HepG2 (cell line): ENCODE data around the gene TEKT3. TPM values are rescaled to one million over a fixed set of nuclear protein-coding genes. Genes with fewer than 3 reads are reported as not detected.

Source experiments
- ETV6 ChIP-seq: sonication (generic); formaldehyde crosslinking; conservative IDR thresholded peaks from 2 replicates; pipeline ENCODE4 v1.4.0; 2020; ENCODE audit warnings: missing genetic modification reagents
- GFI1 ChIP-seq: sonication (generic); formaldehyde crosslinking; IDR thresholded peaks from 2 replicates; pipeline ENCODE4 v1.5.0; 2020; ENCODE audit warnings: missing genetic modification reagents, mild to moderate bottlenecking, borderline replicate concordance
- KLF12 ChIP-seq: sonication (generic); formaldehyde crosslinking; IDR thresholded peaks from 2 replicates; pipeline ENCODE4 v1.4.0; 2020; ENCODE audit warnings: missing genetic modification reagents, borderline replicate concordance
- MLLT10 ChIP-seq: sonication (generic); formaldehyde crosslinking; IDR thresholded peaks from 2 replicates; pipeline ENCODE4 v1.4.0; 2020; ENCODE audit warnings: missing genetic modification reagents
- TEAD2 ChIP-seq: sonication (generic); formaldehyde crosslinking; IDR thresholded peaks from 2 replicates; pipeline ENCODE4 v1.9.0; 2021; ENCODE audit warnings: missing genetic modification reagents
- TRIM24 ChIP-seq: sonication (generic); formaldehyde crosslinking; IDR thresholded peaks from 2 replicates; pipeline ENCODE4 v1.8.0; 2022; ENCODE audit warnings: mild to moderate bottlenecking, missing genetic modification reagents
- XBP1 ChIP-seq: sonication (generic); formaldehyde crosslinking; IDR thresholded peaks from 2 replicates; pipeline ENCODE4 v1.5.0; 2020; ENCODE audit warnings: missing genetic modification reagents
- YY1 ChIP-seq: IDR thresholded peaks from 2 replicates; pipeline ENCODE4 v1.6.1; 2011; ENCODE audit warnings: low read length, low read depth, moderate library complexity, mild to moderate bottlenecking; ENCODE audit not compliant: insufficient read depth, insufficient replicate concordance
- ZNF263 ChIP-seq: sonication (generic); formaldehyde crosslinking; IDR thresholded peaks from 2 replicates; pipeline ENCODE4 v1.4.0; 2020; ENCODE audit warnings: missing genetic modification reagents
- ZNF552 ChIP-seq: sonication (generic); formaldehyde crosslinking; IDR thresholded peaks from 2 replicates; pipeline ENCODE4 v1.9.0; 2022; ENCODE audit warnings: missing genetic modification reagents, mild to moderate bottlenecking, borderline replicate concordance
- ZNF563 ChIP-seq: sonication (generic); formaldehyde crosslinking; IDR thresholded peaks from 2 replicates; pipeline ENCODE4 v1.8.0; 2022; ENCODE audit warnings: mild to moderate bottlenecking, moderate library complexity, missing genetic modification reagents
- polyA plus RNA-seq, 8 experiments: library from polyadenylated mRNA; depleted of rRNA in 3 of 8; stranded (reverse) in 7 of 8; unstranded in 1 of 8; fragments of >200 nt; fragmentation: Illumina TruSeq in 4 of 8; extraction: Trizol in 4 of 8; gene quantifications; 2 replicates each; pipeline versions ENCODE4 v1.2.1 to v1.2.3, GENCODE V29; 2011 to 2016; ENCODE audit warnings: low read depth in 4 of 8, missing spikeins in 1 of 8, mixed read lengths in 1 of 8; ENCODE audit not compliant: insufficient read depth in 1 of 8
- total RNA-seq, 5 experiments: library from RNA; depleted of rRNA; stranded (reverse); fragments of >200 nt; fragmentation: Illumina TruSeq; extraction: Trizol; gene quantifications; 2 replicates each; pipeline ENCODE4 v1.2.3, GENCODE V29; 2016; ENCODE audit warnings: low read depth in 1 of 5
- TF ChIP-seq, protein P1 (sequence below): sonication (generic); formaldehyde crosslinking; IDR thresholded peaks from 2 replicates; pipeline ENCODE4 v1.5.0; 2020; ENCODE audit warnings: mild to moderate bottlenecking, missing genetic modification reagents
- TF ChIP-seq, protein P2 (sequence below): sonication (generic); formaldehyde crosslinking; IDR thresholded peaks from 2 replicates; pipeline ENCODE4 v1.5.1; 2020; ENCODE audit warnings: mild to moderate bottlenecking, missing genetic modification reagents, moderate library complexity
- TF ChIP-seq, protein P3 (sequence below): sonication (generic); formaldehyde crosslinking; IDR thresholded peaks from 2 replicates; pipeline ENCODE4 v1.8.0; 2022; ENCODE audit warnings: mild to moderate bottlenecking, missing genetic modification reagents, moderate library complexity
- TF ChIP-seq, protein P4 (sequence below): sonication (generic); formaldehyde crosslinking; IDR thresholded peaks from 2 replicates; pipeline ENCODE4 v1.4.0; 2020; ENCODE audit warnings: mild to moderate bottlenecking, missing genetic modification reagents
- TF ChIP-seq, protein P5 (sequence below): sonication (generic); formaldehyde crosslinking; IDR thresholded peaks from 2 replicates; pipeline ENCODE4 v1.9.0; 2021; ENCODE audit warnings: missing genetic modification reagents, borderline replicate concordance
- TF ChIP-seq, protein P6 (sequence below): sonication (generic); formaldehyde crosslinking; IDR thresholded peaks from 2 replicates; pipeline ENCODE4 v1.4.0; 2020; ENCODE audit warnings: missing genetic modification reagents, borderline replicate concordance
- TF ChIP-seq, protein P7 (sequence below): sonication (generic); formaldehyde crosslinking; IDR thresholded peaks from 2 replicates; pipeline ENCODE4 v1.8.1; 2023; ENCODE audit warnings: mild to moderate bottlenecking, missing genetic modification reagents

TEKT3 gene
- total and polyA plus RNA-seq, 2 of the 13 experiments (the other 11 are each of a cell fraction or from before 2014, with no cell fraction given): 0.58 to 0.82 TPM

DNA sequence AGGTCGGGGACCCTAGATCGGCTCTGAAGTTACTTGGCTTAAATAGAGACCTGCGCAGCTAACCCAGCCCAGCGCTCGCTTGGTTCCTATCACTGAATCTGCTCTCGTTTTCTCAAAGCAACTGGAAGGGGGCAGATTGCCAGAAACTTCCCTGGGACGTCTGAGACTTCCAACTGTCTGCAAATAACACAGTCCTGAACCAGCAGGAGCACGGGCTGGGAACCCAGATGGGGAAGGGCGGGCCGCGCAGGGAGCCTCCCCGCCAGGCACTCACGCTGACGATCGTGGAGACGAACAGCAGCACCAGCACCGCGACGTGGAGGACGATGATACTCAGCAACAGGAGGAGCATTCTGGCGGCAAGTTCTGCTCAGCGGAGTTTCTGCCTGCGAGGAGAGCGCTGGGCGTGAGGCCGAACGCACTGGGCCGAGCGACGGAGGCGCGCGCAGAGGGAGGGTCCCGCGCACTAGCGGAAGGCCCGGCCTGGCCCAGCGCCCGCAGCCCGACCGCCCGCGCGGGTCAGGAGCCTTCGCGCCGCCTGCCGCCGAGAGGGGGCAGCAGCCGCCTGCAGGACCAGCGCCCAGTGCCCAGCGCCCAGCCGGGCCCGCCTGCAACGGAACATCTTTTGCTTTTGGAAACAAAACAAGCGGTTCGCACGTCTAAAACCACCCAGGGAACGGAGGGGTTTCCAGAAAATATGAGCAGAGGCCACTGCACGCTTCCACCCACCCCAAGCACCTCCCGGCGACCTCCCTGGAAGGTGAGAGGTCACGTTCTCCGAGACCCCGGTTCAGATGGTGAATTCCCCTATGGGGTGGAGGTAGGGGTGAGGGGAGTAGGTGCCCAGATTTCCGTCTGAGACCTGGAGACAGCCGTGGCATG, 80.8 kb downstream of the TEKT3 start (continued):
- TF ChIP-seq, protein P1, sequence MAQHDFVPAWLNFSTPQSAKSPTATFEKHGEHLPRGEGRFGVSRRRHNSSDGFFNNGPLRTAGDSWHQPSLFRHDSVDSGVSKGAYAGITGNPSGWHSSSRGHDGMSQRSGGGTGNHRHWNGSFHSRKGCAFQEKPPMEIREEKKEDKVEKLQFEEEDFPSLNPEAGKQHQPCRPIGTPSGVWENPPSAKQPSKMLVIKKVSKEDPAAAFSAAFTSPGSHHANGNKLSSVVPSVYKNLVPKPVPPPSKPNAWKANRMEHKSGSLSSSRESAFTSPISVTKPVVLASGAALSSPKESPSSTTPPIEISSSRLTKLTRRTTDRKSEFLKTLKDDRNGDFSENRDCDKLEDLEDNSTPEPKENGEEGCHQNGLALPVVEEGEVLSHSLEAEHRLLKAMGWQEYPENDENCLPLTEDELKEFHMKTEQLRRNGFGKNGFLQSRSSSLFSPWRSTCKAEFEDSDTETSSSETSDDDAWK: no peak
- TF ChIP-seq, protein P2, sequence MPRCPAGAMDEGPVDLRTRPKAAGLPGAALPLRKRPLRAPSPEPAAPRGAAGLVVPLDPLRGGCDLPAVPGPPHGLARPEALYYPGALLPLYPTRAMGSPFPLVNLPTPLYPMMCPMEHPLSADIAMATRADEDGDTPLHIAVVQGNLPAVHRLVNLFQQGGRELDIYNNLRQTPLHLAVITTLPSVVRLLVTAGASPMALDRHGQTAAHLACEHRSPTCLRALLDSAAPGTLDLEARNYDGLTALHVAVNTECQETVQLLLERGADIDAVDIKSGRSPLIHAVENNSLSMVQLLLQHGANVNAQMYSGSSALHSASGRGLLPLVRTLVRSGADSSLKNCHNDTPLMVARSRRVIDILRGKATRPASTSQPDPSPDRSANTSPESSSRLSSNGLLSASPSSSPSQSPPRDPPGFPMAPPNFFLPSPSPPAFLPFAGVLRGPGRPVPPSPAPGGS (CRISPR knock-in tag): peak; percentile 72; the same call in 1 of the 2 replicates
- TF ChIP-seq, protein P3, sequence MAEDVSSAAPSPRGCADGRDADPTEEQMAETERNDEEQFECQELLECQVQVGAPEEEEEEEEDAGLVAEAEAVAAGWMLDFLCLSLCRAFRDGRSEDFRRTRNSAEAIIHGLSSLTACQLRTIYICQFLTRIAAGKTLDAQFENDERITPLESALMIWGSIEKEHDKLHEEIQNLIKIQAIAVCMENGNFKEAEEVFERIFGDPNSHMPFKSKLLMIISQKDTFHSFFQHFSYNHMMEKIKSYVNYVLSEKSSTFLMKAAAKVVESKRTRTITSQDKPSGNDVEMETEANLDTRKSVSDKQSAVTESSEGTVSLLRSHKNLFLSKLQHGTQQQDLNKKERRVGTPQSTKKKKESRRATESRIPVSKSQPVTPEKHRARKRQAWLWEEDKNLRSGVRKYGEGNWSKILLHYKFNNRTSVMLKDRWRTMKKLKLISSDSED (CRISPR knock-in tag): no peak
- TF ChIP-seq ETV6 (CRISPR knock-in tag) (no peak), GFI1 (CRISPR knock-in tag) (no peak), YY1 (peak; percentile 38), KLF12 (CRISPR knock-in tag) (no peak), TEAD2 (CRISPR knock-in tag) (no peak), ZNF563 (CRISPR knock-in tag) (peak; percentile 100), ZNF552 (CRISPR knock-in tag) (0 out of 2 replicates have a peak, but pooled peaks have one; percentile 30), ZNF263 (CRISPR knock-in tag) (peak; percentile 42; the same call in 1 of the 2 replicates), TRIM24 (no peak), MLLT10 (CRISPR knock-in tag) (no peak), XBP1 (CRISPR knock-in tag) (no peak)
- TF ChIP-seq, protein P4, sequence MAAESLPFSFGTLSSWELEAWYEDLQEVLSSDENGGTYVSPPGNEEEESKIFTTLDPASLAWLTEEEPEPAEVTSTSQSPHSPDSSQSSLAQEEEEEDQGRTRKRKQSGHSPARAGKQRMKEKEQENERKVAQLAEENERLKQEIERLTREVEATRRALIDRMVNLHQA (CRISPR knock-in tag): no peak
- TF ChIP-seq, protein P5, sequence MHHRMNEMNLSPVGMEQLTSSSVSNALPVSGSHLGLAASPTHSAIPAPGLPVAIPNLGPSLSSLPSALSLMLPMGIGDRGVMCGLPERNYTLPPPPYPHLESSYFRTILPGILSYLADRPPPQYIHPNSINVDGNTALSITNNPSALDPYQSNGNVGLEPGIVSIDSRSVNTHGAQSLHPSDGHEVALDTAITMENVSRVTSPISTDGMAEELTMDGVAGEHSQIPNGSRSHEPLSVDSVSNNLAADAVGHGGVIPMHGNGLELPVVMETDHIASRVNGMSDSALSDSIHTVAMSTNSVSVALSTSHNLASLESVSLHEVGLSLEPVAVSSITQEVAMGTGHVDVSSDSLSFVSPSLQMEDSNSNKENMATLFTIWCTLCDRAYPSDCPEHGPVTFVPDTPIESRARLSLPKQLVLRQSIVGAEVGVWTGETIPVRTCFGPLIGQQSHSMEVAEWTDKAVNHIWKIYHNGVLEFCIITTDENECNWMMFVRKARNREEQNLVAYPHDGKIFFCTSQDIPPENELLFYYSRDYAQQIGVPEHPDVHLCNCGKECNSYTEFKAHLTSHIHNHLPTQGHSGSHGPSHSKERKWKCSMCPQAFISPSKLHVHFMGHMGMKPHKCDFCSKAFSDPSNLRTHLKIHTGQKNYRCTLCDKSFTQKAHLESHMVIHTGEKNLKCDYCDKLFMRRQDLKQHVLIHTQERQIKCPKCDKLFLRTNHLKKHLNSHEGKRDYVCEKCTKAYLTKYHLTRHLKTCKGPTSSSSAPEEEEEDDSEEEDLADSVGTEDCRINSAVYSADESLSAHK: no peak
- TF ChIP-seq, protein P6, sequence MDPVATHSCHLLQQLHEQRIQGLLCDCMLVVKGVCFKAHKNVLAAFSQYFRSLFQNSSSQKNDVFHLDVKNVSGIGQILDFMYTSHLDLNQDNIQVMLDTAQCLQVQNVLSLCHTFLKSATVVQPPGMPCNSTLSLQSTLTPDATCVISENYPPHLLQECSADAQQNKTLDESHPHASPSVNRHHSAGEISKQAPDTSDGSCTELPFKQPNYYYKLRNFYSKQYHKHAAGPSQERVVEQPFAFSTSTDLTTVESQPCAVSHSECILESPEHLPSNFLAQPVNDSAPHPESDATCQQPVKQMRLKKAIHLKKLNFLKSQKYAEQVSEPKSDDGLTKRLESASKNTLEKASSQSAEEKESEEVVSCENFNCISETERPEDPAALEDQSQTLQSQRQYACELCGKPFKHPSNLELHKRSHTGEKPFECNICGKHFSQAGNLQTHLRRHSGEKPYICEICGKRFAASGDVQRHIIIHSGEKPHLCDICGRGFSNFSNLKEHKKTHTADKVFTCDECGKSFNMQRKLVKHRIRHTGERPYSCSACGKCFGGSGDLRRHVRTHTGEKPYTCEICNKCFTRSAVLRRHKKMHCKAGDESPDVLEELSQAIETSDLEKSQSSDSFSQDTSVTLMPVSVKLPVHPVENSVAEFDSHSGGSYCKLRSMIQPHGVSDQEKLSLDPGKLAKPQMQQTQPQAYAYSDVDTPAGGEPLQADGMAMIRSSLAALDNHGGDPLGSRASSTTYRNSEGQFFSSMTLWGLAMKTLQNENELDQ (CRISPR knock-in tag): no peak
- TF ChIP-seq, protein P7, sequence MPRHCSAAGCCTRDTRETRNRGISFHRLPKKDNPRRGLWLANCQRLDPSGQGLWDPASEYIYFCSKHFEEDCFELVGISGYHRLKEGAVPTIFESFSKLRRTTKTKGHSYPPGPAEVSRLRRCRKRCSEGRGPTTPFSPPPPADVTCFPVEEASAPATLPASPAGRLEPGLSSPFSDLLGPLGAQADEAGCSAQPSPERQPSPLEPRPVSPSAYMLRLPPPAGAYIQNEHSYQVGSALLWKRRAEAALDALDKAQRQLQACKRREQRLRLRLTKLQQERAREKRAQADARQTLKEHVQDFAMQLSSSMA: peak; percentile 57; the same call in 1 of the 2 replicates
